Suprapubic skin (tissue), 4 donors: ENCODE measurements around the gene FOLR2. TPM values are rescaled to one million over a fixed set of nuclear protein-coding genes. Genes with fewer than 3 reads are reported as not detected.
A peak's percentile ranks its signal among the peaks of the same experiment; 100 is the strongest.

Experiments
- DNase-seq, 2 donors: peaks; one replicate each; pipeline ENCODE4 v3.0.0-alpha.2; 2019; ENCODE audit warnings: low spot score in 2 of 2
- H3K27ac ChIP-seq: fragments of 200-600 bp; sonication (generic); one replicate; pipeline ENCODE4 v1.5.1; 2019
- H3K27me3 ChIP-seq: fragments of 200-600 bp; sonication (generic); one replicate; pipeline ENCODE4 v1.5.1; 2019
- H3K36me3 ChIP-seq: fragments of 200-600 bp; sonication (generic); one replicate; pipeline ENCODE4 v1.5.1; 2019
- H3K4me1 ChIP-seq: fragments of 200-600 bp; sonication (generic); one replicate; pipeline ENCODE4 v1.5.1; 2019
- H3K4me3 ChIP-seq: fragments of 200-600 bp; sonication (generic); one replicate; pipeline ENCODE4 v1.5.1; 2019; ENCODE audit warnings: mild to moderate bottlenecking
- H3K9me3 ChIP-seq: fragments of 200-600 bp; sonication (generic); one replicate; pipeline ENCODE4 v1.5.1; 2019
- CTCF ChIP-seq, 2 donors: fragments of 200-600 bp in 1 of 2; fragments of 450-650 bp in 1 of 2; sonication (generic) in 1 of 2; IDR thresholded peaks; one replicate each; pipeline ENCODE4 v1.5.1; 2016 to 2019; ENCODE audit warnings: antibody characterized with exemption in 2 of 2, mild to moderate bottlenecking in 1 of 2, moderate library complexity in 1 of 2
- EP300 ChIP-seq: sonication (generic); formaldehyde crosslinking; IDR thresholded peaks from one replicate; pipeline ENCODE4 v1.6.1; 2017; ENCODE audit warnings: antibody characterized with exemption
- POLR2A ChIP-seq, 2 donors: fragments of 450-650 bp; IDR thresholded peaks; one replicate each; pipeline ENCODE4 v1.6.1; 2017; ENCODE audit warnings: antibody characterized with exemption in 2 of 2, mild to moderate bottlenecking in 2 of 2, moderate library complexity in 2 of 2
- POLR2AphosphoS5 ChIP-seq, 3 donors: sonication (generic); formaldehyde crosslinking; IDR thresholded peaks; one replicate each; pipeline ENCODE4 v1.6.1; 2017; ENCODE audit warnings: antibody characterized with exemption in 3 of 3
- WGBS: methylation state at CpG from one replicate; pipeline ENCODE4 v1.1.5; 2018; 5-methylcytosine and 5-hydroxymethylcytosine counted together
- total RNA-seq, 4 donors: library from RNA; depleted of rRNA; stranded (reverse); fragments of >200 nt; gene quantifications; one replicate each; pipeline ENCODE4 v1.1.0, GENCODE V29; 2016

FOLR2 gene
- total RNA-seq, 4 donors from 2014 or later = 3.1 to 10.1 (median 5.1) TPM

- no peaks in the 10 kb centered on the region for H3K36me3 ChIP-seq
- peaks cover 17% of the 10 kb centered on the region for H3K4me1 ChIP-seq
- WGBS = 92% methylated on average over 5 of the region's 5 CpGs
- H3K27ac ChIP-seq = no peak overlapping the region
- no peak for DNase-seq
- H3K9me3 ChIP-seq = no peaks in the 10 kb centered on the region
- no peak overlapping the region for H3K4me3 ChIP-seq
- no peak for TF ChIP-seq POLR2AphosphoS5 (IDR thresholded peaks at IDR 0.05)
- TF ChIP-seq CTCF (IDR thresholded peaks at IDR 0.05) = no peak
- TF ChIP-seq EP300 = no peak
- TF ChIP-seq POLR2A (IDR thresholded peaks at IDR 0.05) = no peak
- H3K27me3 ChIP-seq = no peaks in the 10 kb centered on the region
Observed at GRCh38 chr11:72218251-72218745, 1.7 kb downstream of the FOLR2 start.

DNA sequence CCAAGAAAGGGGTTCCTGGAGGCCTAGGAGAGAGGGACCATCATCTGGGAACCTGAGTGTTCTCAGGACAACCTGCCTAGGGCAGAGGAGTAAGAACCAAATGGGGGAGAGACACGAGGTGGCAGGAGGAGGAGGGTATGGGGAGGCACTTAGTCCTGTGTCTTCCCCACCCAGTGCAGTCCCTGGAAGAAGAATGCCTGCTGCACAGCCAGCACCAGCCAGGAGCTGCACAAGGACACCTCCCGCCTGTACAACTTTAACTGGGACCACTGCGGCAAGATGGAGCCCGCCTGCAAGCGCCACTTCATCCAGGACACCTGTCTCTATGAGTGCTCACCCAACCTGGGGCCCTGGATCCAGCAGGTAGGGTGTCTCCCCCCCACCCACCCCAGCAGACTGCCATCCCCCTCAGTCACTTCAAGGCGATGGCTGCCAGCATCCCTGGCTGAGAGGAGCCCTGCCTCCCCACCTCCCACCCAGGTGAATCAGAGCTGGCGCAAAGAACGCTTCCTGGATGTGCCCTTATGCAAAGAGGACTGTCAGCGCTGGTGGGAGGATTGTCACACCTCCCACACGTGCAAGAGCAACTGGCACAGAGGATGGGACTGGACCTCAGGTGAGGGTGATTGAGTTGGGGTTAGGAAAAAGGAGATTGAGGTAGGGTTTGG lies 4.2 kb downstream of the FOLR2 start:
- Histone ChIP-seq H3K36me3 (no peaks in the 10 kb centered on the region), H3K4me3 (no peak overlapping the region), H3K27me3 (no peaks in the 10 kb centered on the region), H3K27ac (no peak overlapping the region), H3K4me1 (peaks cover 26% of the 10 kb centered on the region), H3K9me3 (no peaks in the 10 kb centered on the region)
- TF ChIP-seq CTCF (IDR thresholded peaks at IDR 0.05) (no peak), POLR2AphosphoS5 (IDR thresholded peaks at IDR 0.05) (no peak), EP300 (no peak), POLR2A (IDR thresholded peaks at IDR 0.05) (no peak)
- DNase-seq = no peak
- WGBS = 85% methylated on average over 5 of the region's 10 CpGs

DNA sequence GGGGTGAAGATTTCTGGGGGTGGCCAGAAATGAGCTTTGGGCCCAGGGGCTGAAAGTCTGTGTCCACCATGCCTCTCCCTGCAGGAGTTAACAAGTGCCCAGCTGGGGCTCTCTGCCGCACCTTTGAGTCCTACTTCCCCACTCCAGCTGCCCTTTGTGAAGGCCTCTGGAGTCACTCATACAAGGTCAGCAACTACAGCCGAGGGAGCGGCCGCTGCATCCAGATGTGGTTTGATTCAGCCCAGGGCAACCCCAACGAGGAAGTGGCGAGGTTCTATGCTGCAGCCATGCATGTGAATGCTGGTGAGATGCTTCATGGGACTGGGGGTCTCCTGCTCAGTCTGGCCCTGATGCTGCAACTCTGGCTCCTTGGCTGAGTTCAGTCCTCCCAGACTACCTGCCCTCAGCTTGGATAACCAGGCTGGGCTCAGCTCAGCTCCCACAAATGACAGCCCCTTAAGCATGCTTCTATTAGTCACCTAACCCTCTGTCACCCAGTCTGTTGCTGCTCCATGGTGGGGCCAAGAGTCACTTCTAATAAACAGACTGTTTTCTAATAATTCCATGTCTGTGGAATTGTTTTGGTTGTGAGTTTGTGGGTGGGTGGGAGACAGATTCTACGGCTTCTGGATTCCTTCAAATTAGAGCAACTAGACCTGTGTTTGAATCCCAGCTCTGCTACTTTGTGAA lies 4.9 kb downstream of the FOLR2 start:
- DNase-seq = no peak
- Histone ChIP-seq H3K9me3 (no peaks in the 10 kb centered on the region), H3K27ac (peak overlapping the region; percentile 93), H3K27me3 (no peaks in the 10 kb centered on the region), H3K4me1 (peaks cover 33% of the 10 kb centered on the region), H3K36me3 (no peaks in the 10 kb centered on the region), H3K4me3 (no peak overlapping the region)
- TF ChIP-seq POLR2AphosphoS5 (IDR thresholded peaks at IDR 0.05) (no peak), EP300 (no peak), POLR2A (IDR thresholded peaks at IDR 0.05) (no peak), CTCF (IDR thresholded peaks at IDR 0.05) (no peak)
- WGBS = 90% methylated on average over 4 of the region's 7 CpGs

DNA sequence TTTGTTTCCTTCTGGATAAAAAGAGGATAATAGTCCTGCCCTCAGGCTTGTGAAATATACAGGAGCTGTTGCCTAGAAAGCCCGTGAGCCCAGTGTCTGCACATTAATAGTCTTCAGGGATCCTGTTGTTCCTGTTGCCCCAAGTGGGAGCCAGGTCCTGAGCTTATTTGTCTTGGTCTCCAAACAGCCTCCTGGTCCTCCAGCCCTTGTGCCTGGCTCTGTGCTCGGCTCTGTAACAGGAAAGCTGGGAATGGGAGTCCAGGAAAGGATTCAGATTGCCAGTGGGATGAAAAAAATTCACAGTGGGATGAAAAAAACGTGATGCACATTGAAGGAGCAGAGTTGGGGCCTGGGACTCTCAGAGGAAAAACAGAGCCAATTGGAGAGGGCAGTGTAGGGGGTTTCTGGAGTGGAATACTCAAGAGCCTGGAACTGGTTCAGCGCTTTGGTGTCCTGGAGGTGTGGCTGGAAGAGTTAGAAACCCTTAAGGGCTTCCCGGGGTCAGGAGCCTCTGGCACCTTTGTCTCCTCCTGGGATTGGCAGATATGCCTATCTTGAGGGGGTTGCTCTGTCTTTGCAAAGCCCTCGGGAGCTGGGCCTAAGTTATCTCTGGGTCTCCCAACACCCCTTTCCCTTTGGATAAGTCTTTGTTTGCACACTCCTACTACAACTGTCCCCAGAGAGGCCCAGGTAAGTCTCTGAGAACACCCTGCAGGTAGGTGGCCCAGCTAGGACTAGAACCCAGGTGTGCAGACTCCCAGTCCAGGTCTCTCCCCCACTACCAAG lies 5.7 kb downstream of the FOLR2 start:
- no peaks in the 10 kb centered on the region for H3K9me3 ChIP-seq
- 56% methylated on average over 5 of the region's 6 CpGs for WGBS
- H3K27ac ChIP-seq = peak overlapping the region; percentile 93
- no peak for DNase-seq
- no peaks in the 10 kb centered on the region for H3K36me3 ChIP-seq
- no peaks in the 10 kb centered on the region for H3K27me3 ChIP-seq
- TF ChIP-seq CTCF (IDR thresholded peaks at IDR 0.05) = no peak
- no peak for TF ChIP-seq EP300
- TF ChIP-seq POLR2AphosphoS5 (IDR thresholded peaks at IDR 0.05) = no peak
- no peak for TF ChIP-seq POLR2A (IDR thresholded peaks at IDR 0.05)
- peak overlapping the region; percentile 77 for H3K4me3 ChIP-seq
- H3K4me1 ChIP-seq = peaks cover 41% of the 10 kb centered on the region
